HG03342 (cell line): ENCODE measurements around the gene NSUN4.
"Not testable (repeated sequence)": the region's sequence is repeated elsewhere in the genome, so short reads cannot be mapped to it uniquely, and the experiment has no call there.

ENCODE experiments used
- ATAC-seq: cut with Tn5 transposase; IDR thresholded peaks from one replicate; pipeline ENCODE4 v1.9.1; 2021; ENCODE audit warnings: mild to moderate bottlenecking, moderate library complexity; ENCODE audit not compliant: unreplicated experiment

NSUN4 gene

GRCh38 chr1:46364612-46365011, 24.0 kb downstream of the NSUN4 start:
- no peak for ATAC-seq

DNA sequence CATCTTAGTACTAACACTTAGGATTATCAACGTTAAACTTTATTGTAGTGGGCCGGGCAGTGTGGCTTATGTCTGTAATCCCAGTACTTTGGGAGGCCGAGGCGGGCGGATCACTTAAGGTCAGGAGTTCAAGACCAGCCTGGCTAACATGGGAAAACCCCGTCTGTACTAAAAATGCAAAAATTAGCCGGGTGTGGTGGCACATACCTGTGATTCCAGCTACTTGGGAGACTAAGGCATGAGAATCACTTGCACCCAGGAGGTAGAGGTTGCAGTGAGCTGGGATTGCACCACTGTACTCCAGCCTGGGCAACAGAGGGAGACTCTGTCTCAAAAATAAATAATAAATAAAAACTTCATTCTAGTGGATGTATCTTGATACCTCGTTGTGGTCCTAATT, 25.2 kb downstream of the NSUN4 start:
- not testable (repeated sequence) for ATAC-seq

DNA sequence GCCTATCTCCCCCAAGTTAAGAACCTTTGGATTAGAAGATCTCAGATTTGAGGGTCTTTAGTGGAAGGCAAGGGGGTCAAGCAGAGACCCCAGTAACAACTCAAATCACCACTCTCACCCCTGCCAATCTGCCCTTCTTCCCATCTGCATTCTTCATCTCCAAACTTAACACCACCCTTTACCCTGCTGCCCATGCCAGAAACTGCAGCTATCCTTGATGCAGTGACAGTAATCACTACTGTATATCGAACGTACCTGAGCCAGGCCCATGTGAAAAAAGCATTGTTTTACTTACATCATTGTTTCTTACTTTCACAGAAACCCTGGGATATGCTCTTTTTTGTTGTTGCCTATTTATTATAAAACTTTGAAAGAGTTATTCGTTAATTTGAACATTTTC, 26.5 kb downstream of the NSUN4 start:
- no peak for ATAC-seq

GRCh38 chr1:46367701-46368100, 27.1 kb downstream of the NSUN4 start:
- not testable (repeated sequence) for ATAC-seq

DNA sequence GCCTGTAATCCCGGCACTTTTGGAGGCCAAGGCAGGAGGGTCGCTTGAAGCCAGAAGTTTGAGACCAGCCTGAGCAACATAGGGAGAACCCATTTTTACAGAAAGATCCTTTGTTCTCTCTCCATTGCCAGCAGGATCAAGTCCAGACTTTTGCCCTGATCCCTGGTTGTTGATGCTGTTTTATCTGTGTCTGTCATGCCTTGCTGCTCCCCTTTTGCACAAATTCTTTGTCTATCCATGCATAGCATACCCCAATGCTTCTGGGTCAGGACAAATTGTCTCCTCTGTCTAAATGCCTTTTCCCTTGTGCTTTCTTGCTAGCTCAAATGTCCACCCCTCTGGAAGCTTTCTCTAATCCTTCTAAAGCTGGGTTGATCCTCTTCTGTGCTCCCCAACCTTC, 28.2 kb downstream of the NSUN4 start:
- ATAC-seq, result no peak

GRCh38 chr1:46369542-46370213, 29.1 kb downstream of the NSUN4 start:
- ATAC-seq, result no peak

DNA sequence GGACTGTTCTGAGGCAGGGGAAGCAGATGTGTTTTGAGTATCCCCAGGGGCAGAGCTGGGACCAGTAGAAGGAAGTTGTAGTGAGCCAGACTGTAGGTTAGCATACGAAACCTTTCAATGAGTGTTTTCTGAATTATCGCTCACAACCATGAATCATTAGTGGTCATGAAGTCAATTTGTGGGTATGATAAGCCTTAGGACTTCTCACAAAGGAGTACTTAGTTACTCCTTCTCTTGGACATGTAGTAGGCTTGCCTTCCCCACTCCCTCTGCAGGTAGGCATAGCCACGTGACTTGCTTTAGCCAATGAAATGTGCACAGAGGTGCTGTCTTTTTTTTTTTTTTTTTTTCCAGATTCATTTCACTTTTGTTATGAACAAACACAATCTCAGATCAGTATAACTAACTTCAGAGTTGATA, 29.6 kb downstream of the NSUN4 start:
- no peak for ATAC-seq

DNA sequence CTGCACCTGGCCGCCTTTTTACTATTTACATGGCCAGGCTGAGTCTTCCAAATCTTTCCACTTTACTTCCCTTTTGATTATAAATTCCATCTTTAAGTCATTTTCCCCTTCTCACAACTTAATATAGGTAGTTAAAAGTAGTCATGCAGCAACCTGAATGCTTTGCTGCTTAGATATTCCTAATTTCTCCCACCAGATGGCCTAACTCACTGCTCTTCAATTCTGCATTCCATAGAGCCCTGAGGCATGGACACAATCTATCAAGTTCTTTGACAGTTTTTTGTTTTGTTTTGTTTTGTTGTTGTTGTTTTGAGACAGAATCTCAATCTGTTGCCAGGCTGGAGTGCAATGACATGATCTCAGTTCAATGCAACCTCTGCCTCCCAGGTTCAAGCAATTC, 31.8 kb downstream of the NSUN4 start:
- no peak for ATAC-seq

DNA sequence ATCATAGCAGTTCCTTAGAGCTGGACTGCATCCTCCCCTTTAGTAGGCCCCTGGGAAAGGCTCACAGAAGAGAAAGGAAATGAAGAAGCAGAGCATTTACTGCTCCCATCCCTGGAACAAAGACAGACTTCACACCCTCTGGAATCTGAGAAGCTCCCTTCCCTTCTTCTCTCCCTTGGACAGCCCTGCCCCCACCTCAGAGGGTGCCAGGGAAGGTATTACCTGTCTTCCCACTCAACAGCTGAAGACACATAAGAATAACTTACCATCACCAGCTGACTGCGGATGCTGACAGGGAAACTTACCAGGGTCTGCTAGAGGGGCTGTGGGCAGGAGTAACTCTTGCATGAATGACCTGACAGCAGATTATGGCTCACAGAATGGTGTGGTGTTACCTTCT, 39.4 kb downstream of the NSUN4 start:
- ATAC-seq, result no peak

DNA sequence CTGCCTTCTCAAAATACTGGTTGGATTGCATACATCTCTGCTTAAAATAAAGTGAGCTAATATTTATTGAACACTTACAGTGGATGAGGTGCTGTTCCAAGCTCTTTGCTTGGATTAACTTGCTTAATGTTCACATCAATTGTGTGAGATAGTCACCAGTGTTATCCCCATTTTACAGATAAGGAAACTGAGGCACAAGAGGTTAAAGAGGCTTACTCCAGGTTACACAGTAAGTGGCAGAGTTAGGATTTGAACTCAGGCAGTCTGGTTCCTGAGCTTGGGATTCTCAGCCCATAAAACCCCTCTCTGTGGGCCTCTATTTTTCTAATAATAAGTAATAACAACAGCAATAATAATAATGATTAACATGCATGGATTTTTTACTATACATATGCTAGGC, 39.9 kb downstream of the NSUN4 start:
- ATAC-seq, result no peak

GRCh38 chr1:46393510-46393909, 52.9 kb downstream of the NSUN4 start:
- ATAC-seq, result no peak

GRCh38 chr1:46394108-46394871, 53.7 kb downstream of the NSUN4 start, which contains the start of gene FAAH:
Gene FAAH (plus strand): TSS chr1:46394317. CDS start chr1:46394349, 32 bp downstream.
- no peak for ATAC-seq

DNA sequence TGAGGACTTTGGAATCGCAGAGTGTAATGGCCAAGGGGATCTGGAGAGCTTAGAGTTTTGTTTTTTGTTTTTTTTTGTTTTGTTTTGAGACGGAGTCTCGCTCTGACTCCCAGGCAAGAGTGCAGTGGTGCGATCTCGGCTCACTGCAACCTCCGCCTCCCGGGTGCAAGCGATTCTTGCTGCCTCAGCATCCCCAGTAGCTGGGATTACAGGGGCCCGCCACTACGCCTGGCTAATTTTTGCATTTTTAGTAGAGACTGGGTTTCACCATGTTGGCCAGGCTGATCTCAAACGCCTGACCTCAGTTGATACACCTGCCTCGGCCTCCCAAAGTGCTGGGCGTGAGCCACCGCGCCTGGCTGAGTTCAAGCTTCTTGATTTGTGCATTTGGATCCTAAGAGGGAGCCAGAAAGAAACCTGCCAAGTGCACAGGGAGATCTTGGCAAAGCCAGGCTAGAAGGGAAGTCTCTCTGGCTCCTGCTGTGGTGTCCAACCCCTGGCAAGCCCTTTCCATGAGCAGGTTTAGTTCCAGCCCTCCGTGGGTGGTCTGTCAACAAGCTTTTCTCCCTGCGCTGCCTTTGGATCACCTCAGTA, 54.4 kb downstream of the NSUN4 start:
- no peak for ATAC-seq

DNA sequence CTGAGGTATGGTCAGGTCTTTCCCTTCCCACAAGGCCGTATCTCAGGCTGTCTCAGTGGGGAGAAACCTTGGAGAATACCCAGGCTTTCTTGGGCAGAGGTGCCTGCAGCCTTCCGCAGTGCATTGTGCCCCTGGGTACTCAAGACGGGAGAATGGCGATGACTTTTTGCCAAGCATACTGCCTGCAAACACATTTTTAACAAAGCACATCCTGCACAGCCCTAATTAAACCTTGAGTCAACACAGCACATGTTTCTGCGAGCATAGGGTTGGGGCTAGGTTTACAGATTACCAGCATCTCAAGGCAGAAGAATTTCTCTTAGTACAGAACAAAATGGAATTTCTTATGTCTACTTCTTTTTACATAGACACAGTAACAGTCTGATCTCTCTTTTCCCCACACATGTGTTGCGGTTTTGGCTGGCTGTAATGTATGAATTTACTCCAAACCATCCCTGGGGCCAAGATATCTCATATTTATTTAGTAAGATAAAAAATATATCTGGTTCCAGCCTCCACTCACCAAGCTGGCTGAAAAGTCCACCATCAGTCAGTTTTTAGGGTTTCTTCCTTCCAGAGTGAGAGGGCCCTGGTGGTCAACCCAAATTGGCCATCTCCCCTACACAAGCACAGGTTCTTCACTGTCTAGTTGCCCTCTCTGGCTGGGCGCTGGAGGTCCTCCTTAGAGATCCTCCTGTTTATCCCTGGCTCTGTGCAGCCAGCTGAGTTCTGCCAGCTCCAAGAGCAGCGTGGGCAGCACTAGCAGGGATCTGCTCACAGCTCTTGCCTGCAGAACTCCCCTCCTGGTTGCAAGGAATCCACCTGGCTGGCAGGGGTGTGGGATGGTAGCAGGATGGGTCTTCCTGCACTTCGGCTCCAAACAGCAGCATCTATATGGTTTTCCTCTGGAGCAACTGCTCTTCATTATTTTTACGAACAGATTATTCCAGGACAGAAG, 56.1 kb downstream of the NSUN4 start:
- ATAC-seq, result no peak

- ATAC-seq, result no peak
These were observed 58.7 kb downstream of the NSUN4 start for GRCh38 chr1:46399307-46399706.

DNA sequence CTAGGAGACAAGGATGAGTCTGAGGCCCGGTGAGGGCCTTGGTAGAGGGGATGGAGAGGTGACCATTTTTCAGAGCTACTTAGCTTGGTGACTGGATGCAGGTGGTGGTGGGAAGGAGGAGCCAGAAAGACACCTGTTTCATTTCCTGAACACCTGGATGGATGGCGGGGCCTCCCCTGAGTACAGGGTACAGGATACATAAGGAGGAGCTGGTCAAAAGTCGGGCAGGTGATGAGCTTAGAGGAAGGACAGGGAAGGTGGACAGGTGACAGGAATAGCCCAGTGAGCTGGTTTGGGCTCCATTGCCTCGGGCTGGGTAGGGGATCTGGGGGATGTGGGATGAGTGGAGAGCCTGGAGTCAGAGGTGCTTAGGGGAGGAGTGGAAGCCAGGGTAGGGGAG, 59.8 kb downstream of the NSUN4 start:
- no peak for ATAC-seq

DNA sequence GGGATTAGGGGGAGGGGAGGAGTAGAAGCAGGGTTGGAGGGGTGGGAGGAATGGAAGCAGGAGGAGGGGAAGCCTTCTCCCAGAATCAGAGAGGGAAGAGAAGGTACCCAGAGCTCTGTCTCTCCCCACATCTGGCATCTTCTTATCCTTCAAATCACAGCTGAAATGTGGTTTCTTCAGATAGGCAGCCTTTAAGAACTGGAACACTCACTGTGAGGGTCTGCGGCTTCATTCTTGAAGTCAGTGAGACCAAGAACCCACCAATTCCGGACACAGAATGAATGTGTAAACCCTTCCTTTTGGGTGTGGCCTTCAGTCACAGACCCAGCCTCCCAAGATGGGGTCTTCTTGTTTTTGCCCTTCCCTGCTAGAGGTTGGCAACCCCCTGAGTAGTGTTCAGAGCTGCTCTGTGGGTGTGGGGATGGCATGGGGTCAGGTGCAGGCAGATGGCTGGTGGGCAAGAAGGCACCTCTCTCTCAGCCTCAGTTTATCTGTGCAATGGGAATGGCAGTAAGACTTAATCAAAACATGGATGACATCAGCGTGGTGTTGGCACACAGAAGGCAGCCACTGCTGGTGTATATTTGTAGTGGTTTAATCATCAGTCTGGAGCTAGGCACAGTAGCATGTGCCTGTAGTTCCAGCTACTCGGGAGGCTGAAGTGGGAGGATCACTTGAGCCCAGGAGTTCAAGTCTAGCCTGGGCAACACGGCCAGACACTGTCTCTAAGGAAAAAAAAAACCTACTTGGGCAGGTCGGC, 60.7 kb downstream of the NSUN4 start:
- ATAC-seq, result no peak

DNA sequence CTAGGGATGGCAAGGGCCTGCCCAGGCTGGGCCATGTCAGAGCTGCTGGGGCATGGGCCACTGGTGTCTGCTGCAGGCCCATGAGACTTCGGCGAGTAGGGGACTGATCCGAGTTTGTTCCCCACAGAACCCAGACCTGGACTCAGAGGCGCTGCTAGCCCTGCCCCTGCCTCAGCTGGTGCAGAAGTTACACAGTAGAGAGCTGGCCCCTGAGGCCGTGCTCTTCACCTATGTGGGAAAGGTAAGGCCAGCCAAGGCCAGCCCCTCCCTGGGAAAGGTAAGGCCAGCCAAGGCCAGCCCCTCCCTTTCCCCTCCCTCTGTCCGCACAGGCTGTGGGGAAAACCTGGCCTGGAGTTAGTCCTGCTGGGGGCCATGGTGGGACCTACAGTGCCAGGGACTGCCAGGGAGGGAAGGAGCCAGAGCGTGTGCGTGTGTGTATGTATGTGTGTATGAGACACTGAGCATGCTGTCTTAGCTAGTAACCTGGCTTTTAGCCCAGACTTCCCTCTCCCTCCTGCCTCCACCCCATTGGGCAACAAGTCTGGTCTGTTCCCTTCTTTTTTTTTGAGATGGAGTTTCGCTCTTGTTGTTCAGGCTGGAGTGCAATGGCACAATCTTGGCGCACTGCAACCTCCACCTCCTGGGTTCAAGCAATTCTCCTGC, 61.5 kb downstream of the NSUN4 start:
- no peak for ATAC-seq

- ATAC-seq, result no peak
These were observed 63.3 kb downstream of the NSUN4 start for GRCh38 chr1:46403916-46404315.
